Testis (tissue), 2 donors: ENCODE results near the gene IL18R1.

ENCODE experiments used
- CTCF ChIP-seq, 3 experiments: fragments of 450-650 bp in 2 of 3; fragments of 200-600 bp in 1 of 3; sonication (generic) in 1 of 3; IDR thresholded peaks; one replicate each; pipeline ENCODE4 v1.5.1; 2016 to 2019; ENCODE audit warnings: antibody characterized with exemption in 3 of 3, mild to moderate bottlenecking in 2 of 3, moderate library complexity in 1 of 3
- POLR2A ChIP-seq: fragments of 450-650 bp; IDR thresholded peaks from one replicate; pipeline ENCODE4 v1.6.1; 2017; ENCODE audit warnings: antibody characterized with exemption, mild to moderate bottlenecking, moderate library complexity

GRCh38 chr2:102385522-102385921 lies 29.9 kb downstream of the IL18R1 start:
- TF ChIP-seq CTCF (IDR thresholded peaks at IDR 0.05) (no peak), POLR2A (no peak)
